NCI-H82 (cell line): ENCODE measurements around the gene PPP5C.
"Not testable (repeated sequence)": the region's sequence is repeated elsewhere in the genome, so short reads cannot be mapped to it uniquely, and the experiment has no call there.

ENCODE experiments used
- DNase-seq: peaks from one replicate; lab custom pipeline; 2025; lab: John Stamatoyannopoulos, UW

The PPP5C gene

GRCh38 chr19:46386151-46386550 lies 39.3 kb downstream of the PPP5C start:
- DNase-seq, result no peak

DNA sequence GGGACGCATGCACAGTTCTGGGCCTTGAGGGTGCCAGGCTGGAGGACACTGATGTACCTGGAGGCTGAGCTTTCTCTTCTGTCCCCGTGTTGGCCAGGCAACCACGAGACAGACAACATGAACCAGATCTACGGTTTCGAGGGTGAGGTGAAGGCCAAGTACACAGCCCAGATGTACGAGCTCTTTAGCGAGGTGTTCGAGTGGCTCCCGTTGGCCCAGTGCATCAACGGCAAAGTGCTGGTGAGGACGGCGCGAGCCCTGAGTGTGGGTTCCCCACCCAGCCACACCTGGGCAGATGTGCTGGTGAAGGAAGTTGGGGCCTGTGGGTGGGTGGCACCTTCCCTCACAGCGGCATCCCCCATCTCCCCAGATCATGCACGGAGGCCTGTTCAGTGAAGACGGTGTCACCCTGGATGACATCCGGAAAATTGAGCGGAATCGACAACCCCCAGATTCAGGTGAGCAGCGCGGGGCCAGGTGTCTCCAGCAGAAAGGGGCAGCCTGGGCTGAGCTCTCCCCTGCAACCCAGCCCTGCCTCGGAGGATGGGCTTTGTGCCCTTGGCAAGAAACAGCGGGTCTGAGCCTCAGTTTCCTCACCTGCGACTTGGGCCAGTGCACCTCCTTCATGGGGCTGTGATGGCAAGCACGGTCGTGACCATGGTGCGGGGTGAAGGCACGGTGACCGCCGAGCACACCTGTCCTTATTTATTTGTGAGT lies 40.3 kb downstream of the PPP5C start:
- no peak for DNase-seq

GRCh38 chr19:46387713-46388130 lies 40.8 kb downstream of the PPP5C start:
- no peak for DNase-seq

- no peak for DNase-seq
These were observed 41.6 kb downstream of the PPP5C start for GRCh38 chr19:46388311-46389095.

DNA sequence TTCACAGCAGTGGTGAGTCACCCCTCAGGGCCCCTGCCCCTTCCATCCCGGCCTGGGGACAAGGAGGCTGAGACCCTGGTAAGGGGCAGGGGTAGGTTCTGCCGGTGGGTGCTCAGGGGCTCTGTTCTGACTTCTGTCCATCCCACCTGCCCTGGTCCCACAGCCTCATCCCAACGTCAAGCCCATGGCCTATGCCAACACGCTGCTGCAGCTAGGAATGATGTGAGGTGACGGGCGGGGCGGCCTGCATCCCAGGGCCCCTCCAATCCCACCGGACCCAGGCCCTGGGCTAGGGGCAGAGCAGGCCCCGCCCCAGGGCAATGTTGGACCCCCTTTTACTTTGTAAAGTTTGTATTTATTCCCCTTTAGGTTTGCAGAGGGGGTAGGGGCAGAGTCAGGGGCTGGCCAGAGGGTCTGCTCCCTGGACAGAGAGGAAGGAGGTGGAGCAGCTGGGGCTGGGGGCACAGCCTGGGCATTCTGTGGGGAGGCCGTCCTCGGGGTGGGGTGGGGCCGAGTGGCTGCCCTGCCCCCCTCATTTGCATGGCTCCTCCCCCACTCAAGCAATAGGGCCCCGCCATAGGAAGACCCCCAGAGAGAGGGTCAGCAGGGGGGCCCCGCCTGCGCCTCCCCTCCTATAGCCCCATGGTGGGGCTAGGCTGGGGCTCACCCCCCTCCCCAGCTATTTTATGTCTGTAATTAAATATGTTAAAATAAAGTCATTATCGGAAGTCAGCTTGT lies 43.4 kb downstream of the PPP5C start:
- DNase-seq, result no peak

DNA sequence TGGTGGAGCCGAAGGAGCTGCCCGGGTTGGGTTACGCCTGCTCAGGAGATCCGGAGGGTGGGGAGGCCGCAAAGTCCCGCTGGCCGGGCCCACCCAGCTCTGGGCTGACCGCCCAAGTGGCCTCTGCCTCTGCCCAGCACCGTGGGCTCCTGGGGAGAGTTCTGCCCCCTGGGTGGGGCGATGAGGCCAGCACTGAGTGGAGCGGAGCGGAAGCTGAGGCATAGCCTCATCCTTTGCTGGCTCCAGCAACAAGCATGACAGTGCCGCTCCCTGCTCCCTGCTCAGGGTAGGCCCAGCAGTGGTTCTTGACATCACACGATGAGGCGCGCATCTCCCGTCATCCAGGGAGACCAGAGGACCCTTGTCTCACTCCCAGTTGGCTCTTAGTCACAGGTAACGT lies 44.0 kb downstream of the PPP5C start:
- no peak for DNase-seq

GRCh38 chr19:46391296-46392251 lies 44.7 kb downstream of the PPP5C start:
- no peak for DNase-seq

- DNase-seq, result no peak
These were observed 45.4 kb downstream of the PPP5C start for GRCh38 chr19:46392252-46392801.

GRCh38 chr19:46392837-46393236 lies 46.0 kb downstream of the PPP5C start:
- DNase-seq, result no peak

DNA sequence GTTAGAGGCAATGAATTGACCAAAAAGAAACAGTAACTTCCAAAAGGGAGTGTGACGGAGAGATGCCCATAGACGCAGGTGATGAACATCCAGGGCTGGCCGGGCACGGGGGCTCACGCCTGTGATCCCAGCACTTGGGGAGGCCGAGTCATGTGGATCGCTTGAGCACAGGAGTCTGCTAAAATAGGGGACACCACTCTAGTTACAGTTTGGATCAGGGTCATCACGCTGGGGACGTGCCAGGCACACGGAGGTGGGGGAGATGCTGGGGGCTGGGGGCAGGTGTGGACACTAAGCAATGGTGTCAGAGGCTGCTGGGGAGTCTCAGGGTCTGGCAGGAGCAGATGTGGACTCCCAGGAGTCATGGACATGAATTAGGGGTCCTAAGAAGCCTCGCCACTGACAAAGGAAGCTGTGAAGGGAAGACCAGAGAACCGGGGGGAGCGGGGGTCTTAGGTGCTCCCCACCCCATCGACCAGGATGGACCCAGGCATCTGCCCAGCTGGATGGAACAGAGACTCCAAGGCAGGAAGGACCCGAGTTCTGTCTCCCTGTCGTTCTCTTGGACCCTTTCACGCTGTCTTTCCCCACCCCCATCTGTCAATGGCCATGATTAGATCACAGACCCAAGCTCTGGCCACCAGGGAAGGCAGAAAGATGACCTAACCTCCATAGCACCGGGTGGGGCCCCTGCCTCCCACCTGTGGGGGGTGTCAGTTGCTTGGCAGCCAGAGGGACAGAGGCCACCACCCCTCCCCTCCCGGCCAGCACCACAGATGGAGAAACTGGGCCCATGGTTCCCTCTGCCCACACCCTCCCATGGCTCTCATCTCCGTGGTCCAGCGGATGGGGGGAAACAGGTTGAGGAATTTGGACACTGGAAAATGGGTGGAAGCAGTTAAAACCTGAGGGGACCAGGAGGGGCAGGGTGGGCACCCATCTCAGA lies 46.8 kb downstream of the PPP5C start:
- no peak for DNase-seq

DNA sequence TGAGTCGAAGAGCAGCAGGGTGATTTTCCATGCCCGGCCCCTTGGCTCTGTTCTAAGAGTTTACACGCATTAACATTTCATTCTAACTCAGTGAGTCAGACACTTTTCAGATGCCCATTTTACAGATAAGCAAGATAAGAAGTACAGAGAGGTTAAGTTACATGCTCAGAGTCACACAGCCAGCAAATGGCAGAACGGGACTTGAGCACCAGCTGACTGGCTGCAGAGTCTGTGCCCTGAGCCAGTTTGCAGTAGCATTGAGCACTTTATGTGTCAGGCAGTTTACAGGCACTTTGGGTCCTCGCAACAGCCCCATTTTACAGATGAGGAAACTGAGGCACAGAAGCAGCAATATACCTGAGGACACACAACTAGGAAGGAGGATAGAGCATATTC lies 47.5 kb downstream of the PPP5C start:
- no peak for DNase-seq

DNA sequence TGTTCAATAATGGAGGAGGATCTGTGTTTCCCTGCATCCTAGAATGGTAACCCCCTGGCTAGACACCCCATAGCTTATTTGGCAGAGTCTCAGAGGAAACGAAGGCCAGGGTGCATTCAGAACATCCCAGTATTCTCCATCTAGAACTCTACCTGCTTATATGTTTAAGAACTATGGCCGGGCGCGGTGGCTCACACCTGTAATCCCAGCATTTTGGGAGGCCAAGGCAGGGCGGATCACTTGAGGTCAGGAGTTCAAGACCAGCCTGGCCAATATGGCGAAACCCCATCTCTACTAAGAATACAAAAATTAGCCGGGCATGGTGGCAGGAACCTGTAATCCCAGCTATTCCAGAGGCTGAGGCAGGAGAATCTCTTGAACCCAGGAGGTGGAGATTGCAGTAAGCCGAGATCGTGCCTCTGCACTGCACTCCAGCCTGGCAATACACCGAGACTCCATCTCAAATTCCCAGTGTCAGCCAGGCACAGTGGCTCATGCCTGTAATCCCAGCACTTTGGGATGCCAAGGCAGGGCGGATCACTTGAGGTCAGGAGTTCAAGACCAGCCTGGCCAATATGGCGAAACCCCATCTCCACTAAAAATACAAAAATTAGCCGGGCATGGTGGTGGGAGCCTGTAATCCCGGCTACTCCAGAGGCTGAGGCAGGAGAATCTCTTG lies 51.1 kb downstream of the PPP5C start:
- DNase-seq, result not testable (repeated sequence)

- DNase-seq, result no peak
These were observed 55.8 kb downstream of the PPP5C start for GRCh38 chr19:46402725-46403124.

GRCh38 chr19:46404055-46404752 lies 57.3 kb downstream of the PPP5C start:
- peak; percentile 81 for DNase-seq

GRCh38 chr19:46404753-46405468 lies 58.0 kb downstream of the PPP5C start:
- peak; percentile 36 for DNase-seq

- DNase-seq, result no peak
These were observed 60.1 kb downstream of the PPP5C start for GRCh38 chr19:46406976-46407375.

- peak; percentile 25 for DNase-seq
These were observed 61.2 kb downstream of the PPP5C start for GRCh38 chr19:46407856-46408663.
